Measurements from ENCODE around the gene ZNF441.
"Not testable (repeated sequence)": the region's sequence is repeated elsewhere in the genome, so short reads cannot be mapped to it uniquely, and the experiment has no call there.

Gene ZNF441

GRCh38 chr19:11766597-11767591, at the start of gene ZNF441:
ZNF441 (plus strand) TSS chr19:11767000; CDS start chr19:11767194, 194 bp downstream.
- peak; percentile 94 for DNase-seq (ENCODE audit: low spot score)

- no peak for DNase-seq (ENCODE audit: low spot score)
Measured at GRCh38 chr19:11721681-11722080, 45.1 kb upstream of the ZNF441 start.

GRCh38 chr19:11722414-11722813, 44.4 kb upstream of the ZNF441 start:
- no peak for DNase-seq (ENCODE audit: low spot score)

GRCh38 chr19:11729586-11729985, 37.2 kb upstream of the ZNF441 start:
- no peak for DNase-seq (ENCODE audit: low spot score)

- no peak for DNase-seq (ENCODE audit: low spot score)
Measured at GRCh38 chr19:11735375-11735774, 31.4 kb upstream of the ZNF441 start.

- peak; percentile 85 for DNase-seq (ENCODE audit: low spot score)
Measured at GRCh38 chr19:11736696-11737095, 30.1 kb upstream of the ZNF441 start.

- DNase-seq (ENCODE audit: low spot score): peak; percentile 26
Measured at GRCh38 chr19:11737964-11738745, 28.6 kb upstream of the ZNF441 start.

GRCh38 chr19:11738746-11739620, 27.8 kb upstream of the ZNF441 start, which contains the start of gene ZNF823:
ZNF823 (minus strand) TSS chr19:11738946; CDS start chr19:11738819, 127 bp downstream.
- DNase-seq (ENCODE audit: low spot score): peak; percentile 93

GRCh38 chr19:11745869-11746268, 20.9 kb upstream of the ZNF441 start:
- no peak for DNase-seq (ENCODE audit: low spot score)

- no peak for DNase-seq (ENCODE audit: low spot score)
Measured at GRCh38 chr19:11747277-11747676, 19.5 kb upstream of the ZNF441 start.

- DNase-seq (ENCODE audit: low spot score): no peak
Measured at GRCh38 chr19:11749751-11750150, 17.0 kb upstream of the ZNF441 start.

- no peak for DNase-seq (ENCODE audit: low spot score)
Measured at GRCh38 chr19:11752244-11752736, 14.5 kb upstream of the ZNF441 start.

- no peak for DNase-seq (ENCODE audit: low spot score)
Measured at GRCh38 chr19:11754663-11755062, 12.1 kb upstream of the ZNF441 start.

GRCh38 chr19:11756965-11757364, 9.8 kb upstream of the ZNF441 start:
- no peak for DNase-seq (ENCODE audit: low spot score)

- DNase-seq (ENCODE audit: low spot score): no peak
Measured at GRCh38 chr19:11759805-11760204, 7.0 kb upstream of the ZNF441 start.

- DNase-seq (ENCODE audit: low spot score): no peak
Measured at GRCh38 chr19:11763117-11763516, 3.7 kb upstream of the ZNF441 start.

- DNase-seq (ENCODE audit: low spot score): no peak
Measured at GRCh38 chr19:11763611-11764010, 3.2 kb upstream of the ZNF441 start.

- peak; percentile 27 for DNase-seq (ENCODE audit: low spot score)
Measured at GRCh38 chr19:11767633-11768133, 883 bp downstream of the ZNF441 start.

- no peak for DNase-seq (ENCODE audit: low spot score)
Measured at GRCh38 chr19:11769995-11770394, 3.2 kb downstream of the ZNF441 start.

- DNase-seq (ENCODE audit: low spot score): not testable (repeated sequence)
Measured at GRCh38 chr19:11771520-11771919, 4.7 kb downstream of the ZNF441 start.

- not testable (repeated sequence) for DNase-seq (ENCODE audit: low spot score)
Measured at GRCh38 chr19:11776669-11777068, 9.9 kb downstream of the ZNF441 start.
